Amniotic epithelial cell (primary cell): Measurements from ENCODE around the gene GLIPR2.
"Not testable (repeated sequence)": the region's sequence is repeated elsewhere in the genome, so short reads cannot be mapped to it uniquely, and the experiment has no call there.

Experiments
- DNase-seq: peaks from one replicate; pipeline ENCODE4 v3.0.0-alpha.2; 2010; ENCODE audit warnings: low read depth

Gene GLIPR2

DNA sequence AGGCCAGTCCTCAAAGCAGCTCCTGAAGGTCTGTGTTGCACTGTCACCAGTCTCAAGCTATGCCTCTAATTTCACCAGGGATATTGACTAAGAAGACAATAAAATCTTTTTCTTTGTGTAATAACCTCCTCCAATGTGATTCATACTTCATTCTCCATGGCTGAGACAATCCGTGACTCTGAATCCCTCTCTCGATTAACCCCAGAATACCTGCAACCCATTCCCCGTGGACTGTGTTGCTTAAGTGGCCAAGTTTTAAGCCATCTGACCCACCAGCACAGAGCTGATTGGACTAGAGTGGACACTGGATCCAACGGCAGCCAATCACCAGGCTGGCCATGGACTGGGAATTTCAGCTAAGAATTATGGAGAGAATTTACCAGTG lies 27.2 kb downstream of the GLIPR2 start:
- peak; percentile 77 for DNase-seq

- DNase-seq = no peak
These were observed 27.8 kb downstream of the GLIPR2 start for GRCh38 chr9:36164372-36164771.

GRCh38 chr9:36164989-36165388 lies 28.5 kb downstream of the GLIPR2 start:
- DNase-seq = no peak

DNA sequence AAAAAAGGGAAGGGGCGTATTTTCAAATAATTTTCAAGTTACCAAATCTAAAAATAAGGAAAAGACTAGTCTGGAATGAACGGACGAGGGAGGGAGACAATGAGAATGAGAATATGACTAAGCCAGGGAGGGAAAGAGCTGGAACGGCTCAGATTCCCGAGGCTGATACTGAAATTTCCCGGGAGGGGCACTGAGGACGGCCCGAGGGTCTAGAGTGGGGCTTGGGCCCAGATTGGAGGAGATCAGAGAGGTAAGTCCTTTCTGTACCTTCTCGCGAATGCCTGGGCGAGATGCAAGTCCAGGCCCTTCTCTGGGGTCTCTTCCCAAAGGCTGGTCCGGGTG lies 29.3 kb downstream of the GLIPR2 start:
- DNase-seq = peak; percentile 47

- DNase-seq = peak; percentile 77
These were observed 29.8 kb downstream of the GLIPR2 start for GRCh38 chr9:36166168-36166927.

- DNase-seq = peak; percentile 29
These were observed 32.6 kb downstream of the GLIPR2 start, which contains the start of gene CCIN for GRCh38 chr9:36169166-36169565. CCIN (plus strand) TSS chr9:36169388; CDS start chr9:36169503, 115 bp downstream.

DNA sequence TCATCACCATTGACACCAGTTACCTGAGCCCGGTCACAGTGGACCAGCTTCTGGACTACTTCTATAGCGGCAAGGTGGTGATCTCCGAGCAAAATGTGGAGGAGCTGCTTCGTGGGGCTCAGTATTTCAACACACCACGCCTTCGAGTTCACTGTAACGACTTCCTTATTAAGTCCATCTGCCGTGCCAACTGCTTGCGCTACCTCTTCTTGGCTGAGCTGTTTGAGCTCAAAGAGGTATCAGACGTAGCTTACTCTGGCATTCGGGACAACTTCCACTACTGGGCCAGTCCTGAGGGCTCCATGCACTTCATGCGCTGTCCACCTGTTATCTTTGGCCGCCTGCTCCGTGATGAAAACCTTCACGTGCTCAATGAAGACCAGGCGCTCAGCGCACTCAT lies 33.2 kb downstream of the GLIPR2 start:
- DNase-seq = no peak

DNA sequence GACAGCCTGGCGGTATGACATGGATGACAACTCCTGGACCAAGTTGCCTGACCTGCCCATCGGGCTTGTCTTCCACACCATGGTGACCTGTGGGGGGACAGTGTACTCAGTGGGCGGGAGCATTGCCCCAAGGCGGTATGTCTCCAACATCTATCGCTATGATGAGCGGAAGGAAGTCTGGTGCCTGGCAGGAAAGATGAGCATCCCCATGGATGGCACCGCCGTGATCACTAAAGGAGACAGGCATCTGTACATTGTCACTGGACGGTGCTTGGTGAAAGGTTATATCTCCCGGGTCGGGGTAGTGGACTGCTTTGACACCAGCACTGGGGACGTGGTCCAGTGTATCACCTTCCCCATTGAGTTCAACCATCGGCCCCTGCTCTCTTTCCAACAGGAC lies 34.0 kb downstream of the GLIPR2 start:
- no peak for DNase-seq

GRCh38 chr9:36173861-36174260 lies 37.3 kb downstream of the GLIPR2 start:
- DNase-seq = no peak

- no peak for DNase-seq
These were observed 37.7 kb downstream of the GLIPR2 start for GRCh38 chr9:36174271-36174670.

DNA sequence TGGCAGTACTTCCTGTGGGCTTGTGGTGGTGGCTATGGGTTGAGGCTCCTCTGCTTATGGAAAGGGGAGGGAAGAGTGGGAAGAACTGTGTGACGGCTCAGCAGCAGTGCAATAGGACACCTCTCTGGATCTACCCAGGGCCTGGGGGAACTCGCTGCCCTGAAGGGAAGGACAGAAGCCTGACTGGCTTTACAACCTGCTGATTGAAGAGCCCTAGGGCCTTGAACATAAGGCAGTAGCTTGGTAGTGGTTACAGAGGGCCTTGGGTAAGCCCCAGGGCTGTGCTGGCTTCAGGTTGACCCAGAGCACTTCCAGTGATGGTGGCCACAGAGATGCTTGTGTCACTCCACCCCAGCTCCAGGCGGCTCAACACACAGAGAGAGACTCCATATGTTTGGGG lies 38.2 kb downstream of the GLIPR2 start:
- no peak for DNase-seq

GRCh38 chr9:36175209-36175608 lies 38.7 kb downstream of the GLIPR2 start:
- DNase-seq = not testable (repeated sequence)

DNA sequence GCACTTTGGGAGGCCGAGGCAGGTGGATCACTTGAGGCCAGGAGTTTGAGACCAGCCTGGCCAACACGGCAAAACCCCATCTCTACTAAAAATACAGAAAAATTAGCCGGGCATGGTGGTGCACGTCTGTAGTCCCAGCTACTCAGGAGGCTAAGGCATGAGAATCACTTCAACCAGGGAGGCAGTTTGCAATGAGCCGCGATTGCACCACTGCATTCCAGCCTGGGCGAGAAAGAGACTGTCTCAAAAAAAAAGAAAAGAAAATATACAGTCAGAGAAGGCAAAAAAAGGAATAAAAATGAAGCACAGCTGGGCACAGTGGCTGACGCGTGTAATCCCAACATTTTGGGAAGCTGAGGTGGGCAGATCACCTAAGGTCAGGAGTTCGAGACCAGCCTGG lies 40.0 kb downstream of the GLIPR2 start:
- DNase-seq = not testable (repeated sequence)

GRCh38 chr9:36177571-36177970 lies 41.0 kb downstream of the GLIPR2 start:
- DNase-seq = no peak

- DNase-seq = not testable (repeated sequence)
These were observed 43.7 kb downstream of the GLIPR2 start for GRCh38 chr9:36180243-36180642.

DNA sequence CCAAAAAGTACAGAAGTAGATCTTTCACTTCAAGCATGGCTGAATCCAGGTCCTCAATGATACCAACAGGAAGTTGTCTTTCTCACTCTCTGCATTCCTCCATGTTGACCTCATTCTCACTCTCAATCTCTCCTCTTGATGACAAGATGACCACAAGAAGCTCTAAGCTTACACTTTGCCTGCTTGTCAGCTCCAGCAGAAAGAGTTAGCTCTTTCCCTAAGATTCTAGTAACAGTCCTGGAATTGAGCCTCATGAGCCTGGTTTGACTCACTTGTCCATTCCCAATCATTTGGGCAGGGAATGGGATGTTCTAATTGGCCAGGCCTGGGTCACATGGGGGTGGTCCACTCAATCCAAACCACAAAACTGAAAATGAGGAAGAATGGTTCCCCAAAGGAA lies 50.9 kb downstream of the GLIPR2 start:
- peak; percentile 94 for DNase-seq

DNA sequence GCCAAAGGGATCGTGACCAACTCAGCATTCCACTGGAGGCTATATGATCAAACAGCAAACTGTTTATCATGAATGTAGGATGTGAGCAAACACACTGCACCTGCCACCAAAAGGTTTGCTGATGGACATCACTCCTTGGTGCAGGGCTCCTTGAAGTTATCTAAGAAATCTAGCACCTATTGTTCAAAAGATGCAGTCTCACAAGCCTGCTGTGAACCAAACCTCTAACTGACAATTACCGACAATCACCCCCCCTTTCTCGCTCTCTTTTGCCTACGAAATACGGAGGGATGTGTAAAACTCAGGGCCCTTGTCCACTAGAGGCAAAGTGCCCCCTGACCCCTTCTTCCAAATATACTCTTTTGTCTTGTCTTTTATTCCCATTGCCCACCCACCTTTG lies 51.7 kb downstream of the GLIPR2 start:
- DNase-seq = no peak

- DNase-seq = no peak
These were observed 53.4 kb downstream of the GLIPR2 start for GRCh38 chr9:36189976-36190375.

DNA sequence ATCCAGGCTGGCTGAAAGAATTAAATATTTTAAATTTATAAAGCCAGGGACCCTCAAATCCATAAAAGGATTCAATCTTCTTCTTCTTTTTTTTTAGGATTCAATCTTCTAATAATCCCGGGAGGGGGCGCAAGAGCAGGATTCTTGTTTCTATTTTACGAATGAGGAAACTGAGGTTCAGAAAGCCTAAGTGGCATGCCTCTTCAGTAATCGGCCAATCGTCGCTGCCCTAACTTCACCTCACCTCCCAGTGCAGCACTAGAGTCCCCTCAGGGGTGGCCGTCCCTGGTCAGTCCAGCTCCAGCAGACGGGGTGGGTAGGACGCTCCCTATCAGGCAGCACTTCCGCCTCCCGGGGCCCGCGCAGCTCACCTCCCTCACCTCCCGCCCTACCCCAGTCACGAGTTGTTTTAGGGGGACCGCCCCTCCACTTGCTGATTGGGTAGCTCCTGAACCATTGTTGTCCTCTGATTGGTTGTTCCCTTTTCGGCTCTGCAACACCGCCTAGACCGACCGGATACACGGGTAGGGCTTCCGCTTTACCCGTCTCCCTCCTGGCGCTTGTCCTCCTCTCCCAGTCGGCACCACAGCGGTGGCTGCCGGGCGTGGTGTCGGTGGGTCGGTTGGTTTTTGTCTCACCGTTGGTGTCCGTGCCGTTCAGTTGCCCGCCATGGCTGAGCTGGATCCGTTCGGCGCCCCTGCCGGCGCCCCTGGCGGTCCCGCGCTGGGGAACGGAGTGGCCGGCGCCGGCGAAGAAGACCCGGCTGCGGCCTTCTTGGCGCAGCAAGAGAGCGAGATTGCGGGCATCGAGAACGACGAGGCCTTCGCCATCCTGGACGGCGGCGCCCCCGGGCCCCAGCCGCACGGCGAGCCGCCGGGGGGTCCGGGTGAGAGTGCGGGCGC lies 54.1 kb downstream of the GLIPR2 start, which contains the start of gene CLTA:
Gene CLTA (plus strand): TSS at position 534 of the 902 bp plus-strand sequence. CDS start 136 bp downstream, at position 670.
- peak; percentile 99 for DNase-seq

DNA sequence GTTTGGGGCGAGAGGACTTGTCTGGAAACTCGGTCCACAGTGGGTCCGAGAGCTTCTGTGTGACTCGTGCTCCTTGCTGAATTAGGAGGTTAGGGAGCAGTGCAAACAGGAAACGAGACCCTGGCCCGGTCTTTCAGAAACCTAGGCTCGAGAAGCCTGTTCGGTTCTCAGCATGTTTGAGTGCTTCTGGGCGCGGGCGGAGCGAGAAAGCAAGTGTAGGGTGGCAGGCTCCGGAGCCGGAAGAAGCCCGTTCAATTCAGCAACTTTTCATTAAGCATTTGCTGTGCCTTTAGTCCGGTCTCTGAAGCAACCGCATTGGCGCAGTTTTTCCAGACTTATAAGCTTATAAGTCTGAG lies 54.7 kb downstream of the GLIPR2 start:
- peak; percentile 26 for DNase-seq

- peak; percentile 41 for DNase-seq
These were observed 55.2 kb downstream of the GLIPR2 start for GRCh38 chr9:36191686-36192085.

DNA sequence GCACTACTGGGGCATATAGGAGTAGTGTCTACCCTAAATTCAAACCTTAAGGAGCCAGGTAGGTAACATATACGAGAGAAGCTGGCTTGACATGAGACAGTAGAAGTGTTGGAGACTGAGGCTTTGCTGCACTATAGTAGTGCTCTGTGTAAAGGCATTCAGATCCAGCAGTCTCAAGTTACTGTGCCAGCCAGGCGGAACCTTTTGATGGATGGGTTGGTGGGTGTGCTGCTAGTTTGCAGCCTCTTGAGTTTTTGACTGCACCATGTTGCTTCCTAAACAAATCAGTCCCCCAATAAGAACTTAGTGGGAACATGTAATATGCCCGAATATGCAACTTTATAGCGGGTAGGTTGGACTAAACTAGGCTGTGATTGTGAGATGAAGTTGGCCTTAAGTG lies 55.7 kb downstream of the GLIPR2 start:
- DNase-seq = peak; percentile 35

DNA sequence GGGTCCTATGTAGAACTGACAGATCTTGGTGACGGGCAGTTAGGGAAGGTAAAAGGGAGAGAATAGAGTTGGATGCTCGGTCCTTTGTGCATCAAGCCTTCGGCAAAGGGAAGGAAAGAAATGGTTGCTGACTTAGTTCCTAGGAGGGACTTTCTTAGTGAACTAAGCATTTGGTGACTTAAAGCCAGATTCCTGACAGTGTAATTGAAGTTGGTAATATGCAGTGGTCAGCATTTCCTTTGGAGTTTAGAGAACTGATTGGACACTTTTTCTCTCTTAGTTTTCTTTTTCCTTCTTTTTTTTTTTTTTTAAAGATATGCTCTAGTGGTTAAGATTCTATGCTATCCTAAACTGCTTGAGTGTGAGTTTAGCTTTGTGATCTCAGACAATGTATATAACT lies 56.5 kb downstream of the GLIPR2 start:
- DNase-seq = no peak
